ELR (cell line): ENCODE data around the gene ACBD6.

Experiments used
- DNase-seq: peaks from one replicate; pipeline ENCODE4 v3.0.0-alpha.2; 2015; ENCODE audit warnings: low read depth

ACBD6 gene

GRCh38 chr1:180291004-180291403 lies 211.4 kb downstream of the ACBD6 start:
- no peak for DNase-seq

- DNase-seq: no peak
Measured at GRCh38 chr1:180290265-180291001, 211.9 kb downstream of the ACBD6 start.

GRCh38 chr1:180288940-180289339 lies 213.4 kb downstream of the ACBD6 start:
- DNase-seq: no peak

- no peak for DNase-seq
Measured at GRCh38 chr1:180287988-180288705, 214.2 kb downstream of the ACBD6 start.

- no peak for DNase-seq
Measured at GRCh38 chr1:180286417-180286816, 216.0 kb downstream of the ACBD6 start.

- DNase-seq: no peak
Measured at GRCh38 chr1:180283098-180283497, 219.3 kb downstream of the ACBD6 start.

GRCh38 chr1:180282401-180283044 lies 219.9 kb downstream of the ACBD6 start:
- no peak for DNase-seq

- DNase-seq: no peak
Measured at GRCh38 chr1:180281490-180281889, 220.9 kb downstream of the ACBD6 start.

- DNase-seq: no peak
Measured at GRCh38 chr1:180280617-180281016, 221.8 kb downstream of the ACBD6 start.

GRCh38 chr1:180279651-180280050 lies 222.7 kb downstream of the ACBD6 start:
- no peak for DNase-seq

- no peak for DNase-seq
Measured at GRCh38 chr1:180278596-180279395, 223.6 kb downstream of the ACBD6 start.

- DNase-seq: no peak
Measured at GRCh38 chr1:180278194-180278515, 224.2 kb downstream of the ACBD6 start.

GRCh38 chr1:180277476-180278193 lies 224.7 kb downstream of the ACBD6 start:
- no peak for DNase-seq

GRCh38 chr1:180275726-180276125 lies 226.7 kb downstream of the ACBD6 start:
- DNase-seq: no peak

GRCh38 chr1:180274221-180274620 lies 228.2 kb downstream of the ACBD6 start:
- DNase-seq: no peak

GRCh38 chr1:180273066-180273465 lies 229.3 kb downstream of the ACBD6 start:
- DNase-seq: no peak

- no peak for DNase-seq
Measured at GRCh38 chr1:180272395-180272794, 230.0 kb downstream of the ACBD6 start.

- DNase-seq: peak; percentile 32
Measured at GRCh38 chr1:180271272-180272255, 230.8 kb downstream of the ACBD6 start.

- DNase-seq: no peak
Measured at GRCh38 chr1:180270530-180271271, 231.7 kb downstream of the ACBD6 start.
